Measurements from ENCODE around the gene CCDC102A.
A peak's percentile ranks its signal among the peaks of the same experiment; 100 is the strongest.

Gene CCDC102A

DNA sequence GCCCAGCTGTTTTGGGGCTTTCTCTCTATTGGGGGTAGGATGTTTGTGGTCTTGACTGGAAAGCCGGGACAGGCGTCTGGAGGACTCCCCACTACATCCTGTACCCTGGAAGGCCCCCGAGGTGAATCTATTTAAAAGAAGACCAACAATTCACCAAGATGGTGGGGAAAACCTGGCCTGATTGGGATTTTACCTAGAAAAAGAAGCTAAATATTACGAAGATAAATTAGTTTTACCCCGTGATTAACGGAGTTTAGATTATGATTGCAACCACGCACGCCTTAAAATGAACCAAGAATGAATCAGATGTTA, 779 bp upstream of the CCDC102A start:
- DNase-seq (ENCODE audit: low read depth in 2 of 2): no peak

DNA sequence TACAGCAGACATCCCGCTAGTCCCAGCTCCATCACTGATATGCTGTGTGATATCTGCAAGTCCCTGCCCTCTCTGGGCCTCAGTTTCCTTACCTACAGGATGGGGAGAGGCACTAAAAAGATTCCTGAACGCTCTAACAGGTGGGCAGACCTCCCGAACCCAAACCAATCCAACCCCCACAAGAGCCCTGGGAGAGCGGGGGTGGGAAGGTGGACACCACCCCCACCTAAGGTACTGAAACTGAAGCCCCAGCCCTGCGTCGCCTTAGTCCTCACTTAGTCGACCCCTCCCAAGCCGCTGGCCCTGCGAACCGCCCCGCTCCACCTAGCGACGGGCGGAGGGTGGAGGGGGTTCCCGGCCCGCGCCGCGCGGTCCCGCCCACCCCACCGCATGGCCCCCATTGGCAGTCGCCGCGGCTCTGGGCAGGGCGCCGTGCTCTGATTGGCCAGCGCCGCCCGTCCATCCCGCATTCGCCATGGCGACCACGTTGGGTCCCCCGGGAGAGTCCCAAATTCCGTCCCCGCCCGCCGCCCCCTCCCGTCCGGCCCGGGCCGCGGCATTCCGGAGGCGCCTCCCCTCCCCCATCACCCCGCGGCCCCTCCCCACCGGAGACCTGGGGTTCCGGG, 578 bp downstream of the CCDC102A start:
- DNase-seq (ENCODE audit: low read depth in 2 of 2): peak; percentile 90 to 91

DNA sequence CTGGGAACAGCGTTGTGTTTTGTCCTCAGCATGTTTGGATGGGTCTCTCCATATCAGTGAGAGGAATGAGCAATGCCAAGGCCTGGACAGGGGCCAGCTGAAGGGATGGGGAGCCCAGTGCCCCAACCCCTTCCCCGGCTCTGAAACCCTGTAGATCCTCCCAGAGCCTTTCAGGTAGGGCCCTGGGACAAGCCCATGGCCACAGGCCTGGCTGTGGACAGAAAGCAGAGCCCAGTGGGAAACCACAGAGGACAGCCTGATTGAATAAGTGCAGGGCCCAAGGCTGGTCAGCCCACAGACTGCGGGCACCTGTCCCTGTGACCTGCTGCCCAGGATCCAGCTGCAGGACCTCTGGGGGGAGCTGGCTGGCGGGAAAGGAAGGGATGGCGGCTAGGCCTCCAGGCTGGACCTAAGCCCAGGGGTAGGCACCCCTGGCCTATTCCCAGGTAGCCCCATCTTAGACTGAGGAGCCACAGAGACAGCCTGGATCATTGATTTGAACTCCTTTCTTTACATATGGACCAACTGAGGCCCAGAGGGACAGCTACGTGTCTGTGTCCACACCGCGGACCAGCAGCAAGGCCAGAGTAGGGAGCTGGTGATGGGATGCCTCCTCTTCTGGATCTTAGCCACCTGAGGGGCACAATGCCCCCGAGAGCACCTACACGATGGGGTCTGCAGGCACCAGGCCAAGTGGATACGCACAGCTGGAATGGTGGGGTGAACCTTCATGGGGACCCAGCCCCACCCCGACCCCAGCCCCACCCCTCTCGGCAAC, 1.3 kb downstream of the CCDC102A start:
- no peak for DNase-seq (ENCODE audit: low read depth in 2 of 2)

DNA sequence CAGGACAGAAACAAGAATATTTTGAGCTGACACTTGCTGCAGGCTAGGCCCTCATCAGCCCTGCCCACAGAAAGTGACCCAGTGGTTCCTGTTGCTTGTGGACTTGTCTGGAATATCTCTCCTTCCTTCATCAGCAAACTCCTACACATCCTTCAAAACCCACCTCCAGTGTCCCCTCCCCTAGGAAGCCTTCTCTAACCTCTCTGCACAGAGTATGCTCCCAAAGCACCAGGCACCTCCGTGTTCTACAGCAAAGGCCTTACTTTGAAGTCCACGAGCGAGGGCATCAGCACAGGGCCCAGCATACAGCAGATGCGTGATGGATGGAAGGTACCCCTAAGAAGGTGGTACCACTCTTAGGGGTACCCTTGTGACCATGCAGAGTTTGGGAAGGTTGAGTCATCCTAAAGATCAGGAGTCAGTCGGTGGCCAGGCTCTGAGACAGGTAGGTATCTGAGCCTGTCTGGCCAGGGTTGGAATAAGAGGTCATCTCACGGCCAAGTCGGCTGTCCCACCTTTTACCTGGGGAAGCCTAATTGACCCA, 2.0 kb downstream of the CCDC102A start:
- DNase-seq (ENCODE audit: low read depth in 2 of 2): no peak

DNA sequence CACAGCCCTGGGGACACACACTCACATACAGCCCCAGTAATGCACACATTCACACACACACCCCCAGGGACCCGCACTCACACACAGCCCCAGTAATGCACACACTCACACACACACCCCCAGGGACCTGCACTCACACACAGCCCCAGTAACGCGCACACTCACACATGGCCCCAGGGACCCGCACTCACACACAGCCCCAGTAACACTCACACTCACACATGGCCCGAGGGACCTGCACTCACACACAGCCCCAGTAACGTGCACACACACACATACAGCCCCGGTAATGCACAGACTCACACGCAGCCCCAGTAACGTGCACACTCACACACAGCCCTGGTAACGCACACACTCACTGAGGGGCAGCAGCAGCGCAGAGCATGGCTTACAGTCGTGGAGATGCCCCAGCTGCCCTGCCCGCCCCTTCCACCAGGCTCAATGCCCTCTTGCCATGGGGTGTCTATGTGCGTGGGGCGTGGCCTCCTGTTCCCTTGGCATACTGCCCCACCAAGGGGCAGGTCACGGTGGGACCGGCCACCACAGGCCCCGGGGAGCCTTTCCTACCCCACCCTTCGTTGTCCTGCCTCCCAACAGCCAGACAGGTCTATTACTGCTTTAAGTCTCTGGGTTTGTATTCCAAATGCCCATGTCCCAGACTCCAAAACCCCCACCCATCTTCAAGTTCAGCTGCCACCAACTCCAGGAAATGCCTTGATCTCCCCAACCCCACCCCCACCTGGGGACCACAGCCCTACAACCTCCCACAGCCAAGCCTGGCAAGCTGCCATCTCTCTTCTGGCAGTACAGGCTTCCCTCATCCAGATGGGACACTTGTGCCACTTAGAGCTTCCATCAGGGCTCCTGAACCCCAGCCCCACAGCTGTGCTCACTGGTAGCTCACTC, 2.7 kb downstream of the CCDC102A start:
- no peak for DNase-seq (ENCODE audit: low read depth in 2 of 2)

DNA sequence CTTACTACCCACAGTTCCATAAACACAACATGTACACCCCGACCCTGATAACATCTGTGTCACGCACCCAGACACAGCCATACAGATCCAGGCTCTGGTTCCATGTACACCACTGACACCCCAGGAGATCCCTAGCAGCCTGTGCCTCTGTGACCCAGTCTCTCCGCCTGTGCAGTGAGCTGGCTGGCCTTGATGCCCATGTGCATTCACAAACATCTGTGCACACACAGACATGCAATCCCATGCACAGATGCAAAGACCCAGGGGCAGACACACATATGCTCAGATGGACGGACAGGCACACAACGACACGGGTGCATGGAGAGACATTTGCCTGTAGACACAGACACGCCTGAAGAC, 4.1 kb downstream of the CCDC102A start:
- no peak for DNase-seq (ENCODE audit: low read depth in 2 of 2)

DNA sequence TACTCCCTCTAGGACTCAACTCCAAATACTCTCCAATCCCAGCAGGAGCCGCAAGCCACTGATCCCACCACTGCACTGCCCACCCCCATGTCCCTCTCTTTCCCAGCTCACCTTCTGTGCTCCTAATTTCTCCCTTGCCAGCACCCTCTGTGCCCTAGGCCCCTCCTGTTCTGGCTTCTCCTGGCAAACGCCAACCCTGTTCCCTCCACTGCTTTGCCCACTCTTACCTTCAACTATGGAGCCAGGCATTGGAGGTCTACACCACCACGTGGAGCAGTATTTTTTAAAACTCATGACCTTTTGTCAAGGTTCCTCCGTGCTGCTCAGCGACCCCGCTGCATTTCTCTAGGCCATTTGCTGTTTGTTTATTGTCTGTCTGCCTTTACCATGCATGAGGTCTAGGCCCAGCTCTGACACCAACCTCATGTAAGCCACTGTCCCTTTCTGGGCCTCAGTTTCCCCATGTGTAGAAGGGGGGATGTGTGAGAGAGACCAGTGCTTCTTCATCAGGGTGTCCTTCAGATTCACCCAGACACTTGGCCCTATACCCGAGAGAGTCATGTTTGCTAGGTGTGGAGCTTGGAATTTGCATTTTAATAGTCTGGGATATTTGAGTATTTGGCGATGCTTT, 4.6 kb downstream of the CCDC102A start:
- DNase-seq (ENCODE audit: low read depth in 2 of 2): no peak

DNA sequence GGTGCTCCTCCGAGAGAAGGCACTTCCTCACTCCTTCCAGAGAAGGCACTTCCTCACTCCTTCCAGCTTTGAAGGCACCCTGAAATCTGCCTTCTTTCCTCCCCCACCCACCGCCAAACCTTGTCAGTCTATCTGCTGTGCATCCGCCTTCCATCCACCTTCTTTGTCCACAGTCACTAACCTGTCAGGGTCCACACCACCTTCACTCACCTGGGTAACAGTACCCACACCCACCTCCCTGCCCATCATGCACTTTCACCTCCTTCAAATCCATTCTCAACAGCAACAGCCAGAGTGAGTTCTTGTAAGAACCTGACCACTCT, 5.2 kb downstream of the CCDC102A start:
- DNase-seq (ENCODE audit: low read depth in 2 of 2): no peak

DNA sequence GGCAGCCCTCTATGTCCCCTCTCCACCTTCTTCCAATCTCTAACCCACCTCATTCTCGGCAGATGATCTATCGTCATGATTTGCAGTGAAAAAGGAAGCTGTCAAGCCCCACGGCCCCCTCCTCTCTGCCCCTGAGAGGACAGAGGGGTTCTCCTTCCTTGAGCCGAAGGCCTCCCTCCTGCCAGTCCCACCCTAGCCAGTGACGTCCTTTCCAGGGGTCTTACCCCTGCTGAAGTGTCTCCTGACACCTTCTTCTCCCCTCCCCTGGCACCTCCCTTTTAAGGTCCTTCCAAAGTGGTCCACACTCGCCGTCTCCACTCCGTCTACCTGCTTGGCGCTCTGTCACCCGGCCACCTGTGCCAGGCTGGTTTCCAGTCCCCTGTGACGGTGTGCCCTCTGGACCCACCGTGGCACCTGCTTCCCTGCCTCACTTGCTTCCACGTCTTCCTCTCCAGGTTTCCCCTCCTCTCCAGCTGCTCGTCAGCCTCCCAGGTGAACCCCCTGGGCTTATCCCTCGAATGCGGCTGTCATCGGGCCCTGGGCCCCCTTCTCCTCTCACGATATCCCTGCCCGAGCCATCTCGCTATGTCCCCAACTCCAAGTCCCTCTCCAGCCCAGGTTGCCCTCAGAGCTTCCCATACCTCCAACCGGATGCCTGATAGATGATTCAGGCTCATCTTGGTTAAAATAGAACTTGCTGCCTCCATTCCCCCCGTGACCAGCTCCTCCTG, 5.7 kb downstream of the CCDC102A start:
- DNase-seq (ENCODE audit: low read depth in 2 of 2): no peak

DNA sequence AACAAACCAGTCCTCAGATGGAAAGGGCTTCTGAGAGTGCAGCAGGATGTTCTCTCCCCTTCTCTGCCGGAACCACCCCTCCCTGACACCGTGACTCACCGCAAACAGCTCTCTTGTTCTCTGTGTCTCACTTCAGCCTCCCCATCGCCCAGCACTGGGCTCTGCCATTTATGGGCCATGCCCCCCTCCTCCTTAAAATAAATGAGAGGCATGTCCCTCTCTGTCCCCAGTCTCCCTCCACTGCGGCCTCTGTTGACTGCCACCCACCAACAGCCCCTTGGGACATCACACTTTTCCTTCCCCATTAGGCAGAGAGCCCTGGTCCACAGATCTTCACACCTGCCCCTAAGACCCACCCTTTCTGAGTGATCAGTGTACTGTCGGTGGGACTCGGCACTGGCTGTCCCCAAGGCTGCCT, 6.3 kb downstream of the CCDC102A start:
- peak; percentile 40 to 50 for DNase-seq (ENCODE audit: low read depth in 2 of 2)

DNA sequence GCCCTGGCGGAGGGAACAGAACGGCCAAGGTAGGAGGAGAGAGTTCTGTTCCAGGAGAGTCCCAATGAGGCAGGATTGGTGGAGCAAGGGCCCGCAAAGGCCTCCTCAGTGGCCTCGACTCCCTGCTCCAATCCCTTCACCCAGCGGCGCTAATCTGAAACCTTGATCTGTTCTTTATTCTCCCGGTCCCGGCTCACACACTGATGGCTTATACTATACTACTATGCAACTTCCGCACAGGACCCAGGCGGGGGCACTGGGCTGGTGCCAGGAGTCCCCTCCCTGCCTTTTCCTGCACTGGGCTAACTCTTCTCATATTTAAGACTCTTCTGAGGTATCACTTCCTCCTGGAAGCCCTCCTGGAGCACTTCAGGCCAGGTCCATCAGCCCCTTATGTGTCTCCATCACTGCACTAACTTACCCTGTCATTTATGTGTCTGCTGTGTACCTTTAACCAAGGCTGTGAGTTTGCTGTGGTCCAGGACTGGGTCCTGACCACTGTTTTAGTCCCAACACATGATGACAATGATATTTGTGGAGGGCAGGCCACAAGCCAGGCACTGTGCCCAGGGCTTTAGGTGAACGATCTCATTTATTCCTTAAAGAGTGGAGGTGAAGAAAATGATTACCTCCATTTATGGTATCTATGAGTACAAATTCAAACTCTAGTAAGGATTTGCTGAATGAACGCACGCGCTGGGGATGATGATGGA, 6.8 kb downstream of the CCDC102A start:
- no peak for DNase-seq (ENCODE audit: low read depth in 2 of 2)

DNA sequence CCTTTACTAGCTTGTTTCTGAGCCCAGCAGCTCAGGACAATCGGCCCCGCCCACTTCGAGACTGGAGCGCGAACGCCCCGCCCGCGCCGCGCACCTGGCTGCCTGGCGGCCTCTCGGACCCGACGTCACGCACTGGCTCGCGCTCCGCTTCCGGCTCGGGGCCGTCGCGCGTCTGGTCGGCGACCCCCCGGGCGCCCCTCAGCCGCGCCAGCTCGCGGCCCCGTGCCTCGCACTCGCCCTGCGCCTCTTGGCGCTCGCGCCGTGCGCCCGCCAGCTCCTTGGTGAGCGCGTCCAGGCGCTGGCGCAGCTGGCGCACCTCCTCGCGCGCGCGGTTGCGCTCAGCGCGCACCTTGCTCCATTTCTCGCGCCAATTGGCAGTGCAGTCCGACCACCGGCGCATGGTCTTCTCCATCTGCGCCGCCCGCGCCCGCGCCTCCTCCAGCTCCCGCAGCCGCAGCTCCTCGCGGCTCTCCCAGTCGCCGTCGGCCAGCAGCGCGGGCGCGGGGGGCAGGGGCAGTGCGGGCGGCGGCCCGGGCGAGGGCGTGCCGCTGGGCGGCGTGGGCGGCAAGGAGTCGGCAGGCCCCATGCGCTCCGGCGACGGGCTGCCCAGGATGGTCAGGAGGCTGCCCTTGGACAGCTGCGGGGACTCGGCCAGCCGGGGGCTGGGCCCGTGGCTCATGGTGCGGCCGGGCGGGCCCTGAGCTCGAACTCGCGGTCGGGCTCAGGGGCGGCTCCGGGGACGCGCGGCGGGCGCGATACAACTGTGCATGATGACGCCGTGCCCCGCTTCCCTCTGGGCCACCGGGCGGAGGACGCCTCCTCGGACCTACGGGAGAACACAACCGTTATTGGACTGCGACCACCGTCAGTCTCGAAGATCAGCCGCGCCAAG, 7.6 kb downstream of the CCDC102A start:
- no peak for DNase-seq (ENCODE audit: low read depth in 2 of 2)

DNA sequence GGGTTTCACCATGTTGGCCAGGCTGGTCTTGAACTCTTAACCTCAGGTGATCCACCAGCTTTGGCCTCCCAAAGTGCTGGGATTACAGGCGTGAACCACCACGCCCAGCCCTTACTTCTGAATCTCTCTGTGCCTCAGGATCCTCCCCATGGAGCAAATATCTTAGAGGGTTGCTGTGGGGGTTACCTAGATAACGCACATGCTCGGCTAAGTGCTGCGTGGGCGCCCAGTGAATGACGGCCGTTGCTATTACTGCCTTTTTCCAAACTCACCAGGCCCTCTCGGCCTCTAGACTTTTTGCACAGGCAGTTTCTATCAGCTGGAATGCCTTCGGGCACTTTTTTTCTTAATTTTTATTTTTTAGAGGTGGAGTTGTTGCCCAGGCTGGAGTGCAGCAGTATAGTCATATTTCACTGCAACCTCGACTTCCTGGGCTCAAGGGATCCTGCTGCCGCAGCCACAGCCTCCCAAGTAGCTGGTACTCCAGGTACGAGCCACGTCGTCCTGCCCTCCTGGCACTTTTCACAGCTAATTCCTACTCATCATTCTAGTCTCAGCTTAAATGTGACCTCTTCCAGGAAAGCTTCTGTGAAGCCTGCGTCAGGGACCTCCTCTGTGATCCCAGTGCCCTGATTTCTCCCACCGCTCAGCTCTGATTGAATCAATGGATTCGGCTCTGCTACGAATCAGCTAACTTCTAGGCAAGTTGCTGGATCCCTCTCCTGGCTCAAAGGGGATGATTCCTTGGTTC, 8.6 kb downstream of the CCDC102A start:
- no peak for DNase-seq (ENCODE audit: low read depth in 2 of 2)

DNA sequence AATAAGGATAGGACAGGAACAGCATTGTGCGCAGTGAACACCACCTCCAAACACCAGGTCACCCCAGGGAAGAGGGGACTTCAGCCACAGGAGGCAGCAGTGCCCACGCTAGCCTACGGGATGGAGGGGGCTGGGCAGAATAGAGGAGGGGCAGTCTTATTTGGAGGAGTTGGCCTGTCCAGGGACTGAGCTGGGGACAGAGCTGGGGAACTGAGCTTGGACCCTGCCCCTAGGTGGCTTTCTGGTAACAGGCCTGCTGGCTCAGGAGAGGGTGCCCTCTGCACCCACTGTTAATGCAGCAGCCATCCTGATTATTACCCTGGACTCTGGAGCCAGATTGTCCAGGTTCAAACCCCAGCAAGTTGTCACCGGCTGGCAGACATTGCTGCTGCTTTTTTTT, 9.3 kb downstream of the CCDC102A start:
- no peak for DNase-seq (ENCODE audit: low read depth in 2 of 2)

DNA sequence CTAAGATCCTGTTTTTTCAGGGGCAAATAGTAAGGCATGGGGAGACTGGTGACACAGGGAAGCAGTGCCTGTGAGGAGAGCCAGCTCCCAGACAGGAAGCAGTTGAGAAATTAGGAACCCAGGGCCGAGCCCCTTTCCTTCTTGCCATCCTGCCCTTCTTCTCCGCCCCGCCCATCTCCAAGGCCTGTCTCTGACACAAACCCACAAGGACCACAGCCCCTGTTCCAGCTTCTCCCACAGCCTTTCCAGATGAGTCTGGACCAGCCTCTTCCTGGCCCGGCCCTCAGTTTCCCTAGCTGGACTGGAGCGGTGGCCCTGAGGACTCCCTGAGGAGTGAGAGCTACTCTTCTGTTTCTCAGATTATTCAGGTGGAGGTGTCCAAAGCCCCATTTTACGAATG, 9.9 kb downstream of the CCDC102A start:
- DNase-seq (ENCODE audit: low read depth in 2 of 2): no peak

DNA sequence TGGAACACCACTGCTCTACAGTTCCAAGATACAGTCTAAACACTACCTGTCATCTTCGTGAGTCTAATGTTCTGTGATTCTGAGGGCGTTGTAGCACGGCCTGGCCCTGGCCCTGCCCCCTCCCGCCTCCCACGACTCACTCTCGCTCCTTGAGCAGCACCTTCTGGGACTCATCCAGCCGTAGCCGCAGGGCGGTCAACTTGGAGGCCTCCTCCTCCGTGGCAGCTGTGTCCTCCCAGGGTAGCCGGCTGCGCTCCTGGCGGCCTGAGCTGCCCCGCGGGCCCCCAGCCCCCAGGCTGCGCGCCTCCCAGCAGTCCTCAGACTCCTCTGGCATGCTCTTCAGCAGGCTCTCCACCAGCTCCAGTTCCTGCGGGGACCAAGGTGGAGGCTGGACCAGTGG, 10.6 kb downstream of the CCDC102A start:
- DNase-seq (ENCODE audit: low read depth in 2 of 2): no peak

DNA sequence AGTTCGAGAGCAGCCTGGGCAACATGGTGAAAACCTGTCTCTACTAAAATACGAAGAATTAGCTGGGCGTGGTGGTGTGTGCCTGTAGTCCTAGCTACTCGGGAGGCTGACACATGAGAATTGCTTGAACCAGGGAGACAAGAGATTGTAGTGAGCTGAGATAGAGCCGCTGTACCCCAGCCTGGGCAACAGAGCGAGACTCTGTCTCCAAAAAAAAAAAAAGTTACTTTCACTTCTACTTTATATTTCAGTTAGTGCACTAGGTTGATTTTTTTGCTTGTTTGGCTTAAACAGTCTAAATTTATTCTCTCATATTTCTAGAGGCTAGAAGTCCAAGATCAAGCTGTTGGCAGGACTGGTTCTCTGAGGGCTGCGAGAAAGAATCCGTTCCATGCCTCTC, 13.4 kb downstream of the CCDC102A start:
- DNase-seq (ENCODE audit: low read depth in 2 of 2): no peak

DNA sequence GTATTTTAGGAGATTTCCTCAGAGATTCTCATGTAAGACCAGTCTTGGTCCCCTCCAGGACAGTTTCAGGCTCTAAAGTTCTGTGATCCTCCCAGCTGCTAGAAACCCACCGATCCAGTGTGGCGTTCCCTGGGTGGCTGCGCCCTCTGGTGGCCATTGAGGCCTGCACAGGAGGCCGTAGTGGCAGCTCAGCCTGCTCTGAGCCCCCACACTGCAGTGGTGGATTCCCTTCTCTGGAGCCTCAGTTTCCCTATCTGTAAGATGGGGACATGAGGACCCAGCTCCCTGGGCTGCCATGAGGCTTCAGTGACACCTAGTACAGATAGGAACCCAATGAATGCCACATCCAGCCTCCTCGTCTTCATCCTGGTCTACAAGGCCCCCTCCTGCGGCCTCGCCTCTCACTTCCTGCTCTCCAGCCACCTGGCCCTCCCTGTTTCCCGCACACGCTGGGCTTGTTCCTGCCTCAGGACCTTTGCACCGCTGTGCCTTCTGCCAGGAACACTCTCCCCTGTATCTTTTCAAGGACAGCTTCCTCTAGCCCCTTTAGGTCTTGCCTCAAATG, 16.5 kb downstream of the CCDC102A start:
- peak; percentile 61 to 75 for DNase-seq (ENCODE audit: low read depth in 2 of 2)

DNA sequence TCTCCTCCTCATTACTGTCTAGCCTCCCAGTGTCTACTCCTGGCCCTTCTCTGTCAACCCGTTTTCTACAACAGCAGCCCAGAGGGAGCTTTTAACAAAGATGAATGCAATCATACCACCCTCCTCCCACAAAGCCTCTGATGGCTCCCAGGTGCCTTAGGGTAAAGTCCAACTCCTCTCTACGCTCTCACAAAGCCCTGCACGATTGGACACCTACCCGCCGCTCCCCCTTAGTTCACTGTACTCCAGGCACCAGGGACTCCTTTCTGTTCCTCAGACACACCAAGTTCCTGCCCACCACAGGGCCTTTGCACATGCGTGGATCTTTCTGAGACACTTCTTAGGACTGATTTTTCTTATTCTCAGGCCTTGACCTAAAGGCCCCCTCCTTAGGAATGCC, 17.4 kb downstream of the CCDC102A start:
- no peak for DNase-seq (ENCODE audit: low read depth in 2 of 2)
